Measurements from ENCODE around the gene MRPS5.

The MRPS5 gene

GRCh38 chr2:95047629-95048510 lies 73.7 kb downstream of the MRPS5 start:
- no peak for DNase-seq (ENCODE audit: low read depth)
- no peak overlapping the region for H3K4me3 ChIP-seq (ENCODE audit: low read depth, low read length)
- no peak for TF ChIP-seq CTCF (conservative IDR thresholded peaks at IDR 0.05; ENCODE audit: low read depth, low read length)

GRCh38 chr2:95046371-95047112 lies 75.1 kb downstream of the MRPS5 start:
- H3K4me3 ChIP-seq (ENCODE audit: low read depth, low read length), result no peak overlapping the region
- DNase-seq (ENCODE audit: low read depth), result no peak
- no peak for TF ChIP-seq CTCF (conservative IDR thresholded peaks at IDR 0.05; ENCODE audit: low read depth, low read length)

- TF ChIP-seq CTCF (conservative IDR thresholded peaks at IDR 0.05; ENCODE audit: low read depth, low read length), result no peak
- no peak overlapping the region for H3K4me3 ChIP-seq (ENCODE audit: low read depth, low read length)
- no peak for DNase-seq (ENCODE audit: low read depth)
Measured at GRCh38 chr2:95044601-95045000, 77.0 kb downstream of the MRPS5 start.

GRCh38 chr2:95043300-95044093 lies 78.1 kb downstream of the MRPS5 start:
- DNase-seq (ENCODE audit: low read depth), result peak; percentile 56
- TF ChIP-seq CTCF (conservative IDR thresholded peaks at IDR 0.05; ENCODE audit: low read depth, low read length), result no peak
- H3K4me3 ChIP-seq (ENCODE audit: low read depth, low read length), result no peak overlapping the region

GRCh38 chr2:95042472-95043271 lies 78.9 kb downstream of the MRPS5 start:
- no peak overlapping the region for H3K4me3 ChIP-seq (ENCODE audit: low read depth, low read length)
- DNase-seq (ENCODE audit: low read depth), result no peak
- TF ChIP-seq CTCF (conservative IDR thresholded peaks at IDR 0.05; ENCODE audit: low read depth, low read length), result no peak

- no peak for TF ChIP-seq CTCF (conservative IDR thresholded peaks at IDR 0.05; ENCODE audit: low read depth, low read length)
- no peak overlapping the region for H3K4me3 ChIP-seq (ENCODE audit: low read depth, low read length)
- no peak for DNase-seq (ENCODE audit: low read depth)
Measured at GRCh38 chr2:95041824-95042442, 79.7 kb downstream of the MRPS5 start.

All from choroid plexus epithelial cell (primary cell).